ENCODE data around the gene TARP.
"Not testable (repeated sequence)": the region's sequence is repeated elsewhere in the genome, so short reads cannot be mapped to it uniquely, and the experiment has no call there.

Gene TARP

DNA sequence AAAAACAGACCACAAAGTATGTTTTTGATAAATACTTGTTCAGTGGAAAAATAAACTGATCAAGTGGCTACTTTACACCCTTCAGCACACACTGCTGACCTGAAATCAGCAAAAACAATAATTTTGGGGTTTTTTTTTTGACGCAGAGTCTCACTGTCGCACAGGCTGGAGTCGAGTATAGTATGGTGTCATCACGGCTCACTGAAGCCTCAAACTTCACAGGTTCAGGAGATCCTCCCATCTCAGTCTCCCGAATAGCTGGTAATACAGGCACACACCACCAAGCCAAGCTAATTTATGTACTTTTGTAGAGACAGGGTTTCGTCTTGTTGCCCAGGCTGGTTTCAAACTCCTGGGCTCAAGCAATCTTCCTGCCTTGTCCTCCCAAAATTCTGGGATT lies 30.6 kb downstream of the TARP start:
- no peak overlapping the region for H3K4me3 ChIP-seq
- intact Hi-C loops (cut with micrococcal nuclease): no loop called here

GRCh38 chr7:38241071-38241470 lies 32.4 kb downstream of the TARP start:
- no peak for TF ChIP-seq CTCF (IDR thresholded peaks at IDR 0.05; ENCODE audit: borderline replicate concordance)

More for the DNA sequence above, 30.6 kb downstream of the TARP start:
- no peak overlapping the region for H3K27ac ChIP-seq (replicated peaks)
- DNase-seq: no peak
- H3K36me3 ChIP-seq: no peaks in the 10 kb centered on the region
- no peaks in the 10 kb centered on the region for H3K27me3 ChIP-seq (ENCODE audit: low read depth)
- TF ChIP-seq CTCF (IDR thresholded peaks at IDR 0.05; ENCODE audit: borderline replicate concordance): no peak
- no peaks in the 10 kb centered on the region for H3K4me1 ChIP-seq
- no peaks in the 10 kb centered on the region for H3K9me3 ChIP-seq (replicated peaks)

DNA sequence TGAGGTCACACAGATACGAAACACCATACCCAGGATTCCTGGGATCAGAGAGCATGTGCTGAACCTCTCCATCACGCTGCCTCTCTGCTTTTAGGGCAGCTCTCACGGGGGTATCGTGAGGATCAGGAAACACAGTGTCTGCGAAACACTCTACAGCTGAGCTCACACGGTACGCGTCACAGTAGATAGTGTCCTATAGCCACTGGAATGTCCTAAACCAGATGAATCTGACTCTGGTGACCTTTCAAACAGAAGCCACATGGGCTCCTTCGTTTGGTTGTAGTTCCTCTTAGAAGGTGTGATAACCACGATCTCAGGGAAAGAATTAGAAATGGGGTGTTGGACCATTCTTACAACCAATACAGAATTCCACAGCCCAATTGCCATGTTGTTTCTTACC lies 34.3 kb downstream of the TARP start:
- H3K36me3 ChIP-seq; H3K4me3 ChIP-seq; DNase-seq; H3K4me1 ChIP-seq; intact Hi-C loops (cut with micrococcal nuclease); H3K27ac ChIP-seq (replicated peaks); H3K27me3 ChIP-seq (ENCODE audit: low read depth); H3K9me3 ChIP-seq (replicated peaks): not testable (repeated sequence)

More at GRCh38 chr7:38241071-38241470, 32.4 kb downstream of the TARP start:
- Histone ChIP-seq H3K27me3 (ENCODE audit: low read depth) (no peaks in the 10 kb centered on the region), H3K4me1 (no peaks in the 10 kb centered on the region), H3K4me3 (no peak overlapping the region), H3K36me3 (no peaks in the 10 kb centered on the region), H3K27ac (replicated peaks) (no peak overlapping the region), H3K9me3 (replicated peaks) (no peaks in the 10 kb centered on the region)
- DNase-seq: no peak
- intact Hi-C loops (cut with micrococcal nuclease): no loop called here

- Histone ChIP-seq H3K9me3 (replicated peaks) (no peaks in the 10 kb centered on the region), H3K4me1 (no peaks in the 10 kb centered on the region), H3K36me3 (peaks cover 12% of the 10 kb centered on the region), H3K27me3 (ENCODE audit: low read depth) (no peaks in the 10 kb centered on the region), H3K4me3 (no peak overlapping the region), H3K27ac (replicated peaks) (no peak overlapping the region)
- DNase-seq: no peak
- no peak for TF ChIP-seq CTCF (IDR thresholded peaks at IDR 0.05; ENCODE audit: borderline replicate concordance)
- intact Hi-C loops (cut with micrococcal nuclease): no loop called here
Observed at GRCh38 chr7:38235606-38236005, 37.8 kb downstream of the TARP start.

DNA sequence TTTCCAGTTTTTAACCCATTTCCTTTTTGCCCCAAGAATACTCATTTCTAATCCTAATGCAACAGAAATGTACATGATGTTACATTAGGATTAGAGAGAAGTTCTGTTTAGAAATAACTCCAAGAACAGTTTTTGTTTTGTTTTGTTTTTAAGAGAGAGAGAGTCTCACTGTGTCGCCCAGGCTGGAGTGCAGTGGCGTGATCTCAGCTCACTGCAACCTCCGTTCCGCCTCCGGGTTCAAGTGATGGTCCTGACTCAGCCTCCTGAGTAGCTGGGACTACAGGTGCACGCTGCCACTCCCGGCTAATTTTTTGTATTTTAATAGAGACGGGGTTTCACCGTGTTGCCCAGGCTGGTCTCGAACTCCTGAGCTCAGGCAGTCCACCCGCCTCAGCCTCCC lies 38.7 kb downstream of the TARP start:
- intact Hi-C loops (cut with micrococcal nuclease); H3K27ac ChIP-seq (replicated peaks): not testable (repeated sequence)

GRCh38 chr7:38232502-38233366 lies 40.7 kb downstream of the TARP start:
- Histone ChIP-seq H3K27ac (replicated peaks) (no peak overlapping the region), H3K36me3 (peaks cover 36% of the 10 kb centered on the region), H3K4me1 (no peaks in the 10 kb centered on the region), H3K4me3 (no peak overlapping the region), H3K27me3 (ENCODE audit: low read depth) (no peaks in the 10 kb centered on the region), H3K9me3 (replicated peaks) (no peaks in the 10 kb centered on the region)
- TF ChIP-seq CTCF (IDR thresholded peaks at IDR 0.05; ENCODE audit: borderline replicate concordance): no peak
- no peak for DNase-seq
- intact Hi-C loops (cut with micrococcal nuclease): no loop called here

More for the DNA sequence above, 38.7 kb downstream of the TARP start:
- not testable (repeated sequence) for H3K27me3 ChIP-seq (ENCODE audit: low read depth); H3K9me3 ChIP-seq (replicated peaks); DNase-seq; H3K4me1 ChIP-seq; H3K4me3 ChIP-seq
- H3K36me3 ChIP-seq: peaks cover 21% of the 10 kb centered on the region

Data from left ventricle myocardium inferior (tissue), 1 donor.